PC-3 (cell line): ENCODE results near the gene RFTN2. TPM values are rescaled to one million over a fixed set of nuclear protein-coding genes. Genes with fewer than 3 reads are reported as not detected.

ENCODE experiments used
- ATAC-seq: fragments of 200-7000 bp; cut with Tn5 transposase; 2 replicates; pipeline ENCODE4 v1.9.1; 2020; ENCODE audit warnings: mild to moderate bottlenecking, moderate library complexity
- BruUV-seq: library from RNA; stranded (reverse); fragments of 400-500 nt; replicated peaks from 2 replicates; lab custom pipeline; 2021; lab: Mats Ljungman, UMichigan
- CTCF ChIA-PET: fragments of 300-600 bp; sonication (Branson Sonifier 250); formaldehyde crosslinking; loops from one replicate; lab custom pipeline; 2022; ENCODE audit warnings: antibody characterized with exemption; lab: Charles Lee
- POLR2A ChIA-PET: fragments of 300-600 bp; sonication (Branson Sonifier 250); formaldehyde crosslinking; loops from one replicate; lab custom pipeline; 2022; ENCODE audit warnings: antibody characterized with exemption; ENCODE audit not compliant: unreplicated experiment; lab: Charles Lee
- DNase-seq: peaks from one replicate; pipeline ENCODE4 v3.0.0-alpha.2; 2015
- H2AFZ ChIP-seq: fragments of 300-600 bp; sonication (generic); 2 replicates; pipeline ENCODE4 v1.6.0; 2016; ENCODE audit warnings: antibody characterized with exemption, low read length
- H3F3A ChIP-seq: fragments of 300-600 bp; sonication (generic); one replicate; pipeline ENCODE4 v1.6.0; 2017; ENCODE audit warnings: antibody characterized with exemption, low read length, control low read depth, mild to moderate bottlenecking; ENCODE audit not compliant: unreplicated experiment
- H3K27ac ChIP-seq: fragments of 300-600 bp; sonication (generic); 2 replicates; pipeline ENCODE4 v1.5.1; 2016; ENCODE audit warnings: mild to moderate bottlenecking, low read length
- H3K27me3 ChIP-seq: fragments of 300-600 bp; sonication (generic); 2 replicates; pipeline ENCODE4 v1.6.1; 2016; ENCODE audit warnings: low read length, mixed read lengths
- H3K36me3 ChIP-seq: fragments of 300-600 bp; sonication (generic); 2 replicates; pipeline ENCODE4 v1.6.1; 2016; ENCODE audit warnings: low read depth, mixed run types, low read length, mixed read lengths
- H3K4me1 ChIP-seq: fragments of 300-600 bp; sonication (generic); 2 replicates; pipeline ENCODE4 v1.5.1; 2016; ENCODE audit warnings: low read length; ENCODE audit not compliant: insufficient read depth
- H3K4me2 ChIP-seq: fragments of 300-600 bp; sonication (generic); 2 replicates; pipeline ENCODE4 v1.6.0; 2016; ENCODE audit warnings: low read length
- H3K4me3 ChIP-seq: fragments of 300-600 bp; sonication (generic); 2 replicates; pipeline ENCODE4 v1.5.1; 2016; ENCODE audit warnings: mild to moderate bottlenecking, low read length, mixed read lengths
- H3K79me2 ChIP-seq: fragments of 300-600 bp; sonication (generic); 2 replicates; pipeline ENCODE4 v1.6.1; 2017; ENCODE audit warnings: low read length, mixed read lengths
- H3K9ac ChIP-seq: fragments of 300-600 bp; sonication (generic); 2 replicates; pipeline ENCODE4 v1.6.0; 2016; ENCODE audit warnings: mild to moderate bottlenecking, low read length
- H3K9me2 ChIP-seq: fragments of 300-600 bp; sonication (generic); replicated peaks from 2 replicates; pipeline ENCODE4 v1.6.1; 2016; ENCODE audit warnings: mixed run types, low read length, mixed read lengths
- H3K9me3 ChIP-seq: fragments of 300-600 bp; sonication (generic); 2 replicates; pipeline ENCODE4 v1.6.1; 2016; ENCODE audit warnings: low read length, mixed read lengths
- H4K20me1 ChIP-seq: fragments of 300-600 bp; sonication (generic); 2 replicates; pipeline ENCODE4 v1.6.1; 2016; ENCODE audit warnings: low read length, mixed read lengths
- EZH2 ChIP-seq: fragments of 300-600 bp; sonication (generic); IDR thresholded peaks from one replicate; pipeline ENCODE4 v1.6.1; 2017; ENCODE audit warnings: antibody characterized with exemption, mild to moderate bottlenecking, low read length; ENCODE audit not compliant: unreplicated experiment
- EZH2phosphoT487 ChIP-seq: fragments of 300-600 bp; sonication (generic); IDR thresholded peaks from 2 replicates; pipeline ENCODE4 v1.6.1; 2018; ENCODE audit warnings: mild to moderate bottlenecking, antibody characterized with exemption, low read length, borderline replicate concordance
- intact Hi-C: fragments of 100-400 bp; cut with micrococcal nuclease; formaldehyde crosslinking; loops from 2 replicates; pipeline ENCODE4 v1.9.0; 2023
- total RNA-seq: library from RNA; depleted of rRNA; stranded (reverse); fragments of >200 nt; gene quantifications from 2 replicates; pipeline ENCODE4 v1.2.3, GENCODE V29; 2014
- TF ChIP-seq, protein P1 (sequence below): fragments of 300-600 bp; sonication (generic); conservative IDR thresholded peaks from 2 replicates; pipeline ENCODE4 v1.5.1; 2017; ENCODE audit warnings: antibody characterized with exemption, low read depth, mild to moderate bottlenecking, low read length

RFTN2 gene
- total RNA-seq, 1 experiment from 2014 or later: 0.07 TPM

DNA sequence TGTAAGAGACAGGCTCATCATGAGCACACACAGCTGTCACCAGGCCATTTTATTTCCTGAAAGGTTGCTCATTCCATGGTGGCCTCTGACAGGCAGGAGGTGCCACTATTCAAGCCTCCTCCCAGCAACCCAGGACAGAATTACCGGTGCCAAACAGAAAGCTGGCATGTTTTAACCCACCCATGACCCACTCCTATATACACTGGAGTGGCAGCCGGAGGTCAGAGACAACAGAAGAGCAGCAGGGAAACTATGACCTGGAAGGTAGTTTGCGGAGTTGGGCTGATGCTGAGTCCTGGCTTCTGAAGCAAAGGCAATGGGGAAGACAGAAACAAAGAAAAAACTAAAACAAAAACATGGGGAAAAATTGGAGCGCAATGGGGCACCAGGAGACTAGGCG is 2.3 kb downstream of the RFTN2 start:
- Histone ChIP-seq H2AFZ (no peak overlapping the region), H3K36me3 (no peaks in the 10 kb centered on the region), H3K9ac (no peak overlapping the region), H3K9me2 (no peaks in the 10 kb centered on the region), H3F3A (no peaks in the 10 kb centered on the region), H3K4me3 (no peak overlapping the region), H3K4me2 (no peak overlapping the region), H3K27ac (no peak overlapping the region), H3K79me2 (no peaks in the 10 kb centered on the region), H3K4me1 (peaks cover 6% of the 10 kb centered on the region), H3K27me3 (no peaks in the 10 kb centered on the region), H4K20me1 (no peaks in the 10 kb centered on the region), H3K9me3 (no peaks in the 10 kb centered on the region)
- no peak for ATAC-seq
- no peak for TF ChIP-seq EZH2phosphoT487
- TF ChIP-seq, protein P1, sequence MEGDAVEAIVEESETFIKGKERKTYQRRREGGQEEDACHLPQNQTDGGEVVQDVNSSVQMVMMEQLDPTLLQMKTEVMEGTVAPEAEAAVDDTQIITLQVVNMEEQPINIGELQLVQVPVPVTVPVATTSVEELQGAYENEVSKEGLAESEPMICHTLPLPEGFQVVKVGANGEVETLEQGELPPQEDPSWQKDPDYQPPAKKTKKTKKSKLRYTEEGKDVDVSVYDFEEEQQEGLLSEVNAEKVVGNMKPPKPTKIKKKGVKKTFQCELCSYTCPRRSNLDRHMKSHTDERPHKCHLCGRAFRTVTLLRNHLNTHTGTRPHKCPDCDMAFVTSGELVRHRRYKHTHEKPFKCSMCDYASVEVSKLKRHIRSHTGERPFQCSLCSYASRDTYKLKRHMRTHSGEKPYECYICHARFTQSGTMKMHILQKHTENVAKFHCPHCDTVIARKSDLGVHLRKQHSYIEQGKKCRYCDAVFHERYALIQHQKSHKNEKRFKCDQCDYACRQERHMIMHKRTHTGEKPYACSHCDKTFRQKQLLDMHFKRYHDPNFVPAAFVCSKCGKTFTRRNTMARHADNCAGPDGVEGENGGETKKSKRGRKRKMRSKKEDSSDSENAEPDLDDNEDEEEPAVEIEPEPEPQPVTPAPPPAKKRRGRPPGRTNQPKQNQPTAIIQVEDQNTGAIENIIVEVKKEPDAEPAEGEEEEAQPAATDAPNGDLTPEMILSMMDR: no peak
- no peak for TF ChIP-seq EZH2
- ChIA-PET POLR2A (no interaction called here), CTCF (no interaction called here)
- intact Hi-C loops: no loop called here
- no TSS peak for BruUV-seq
- no peak for DNase-seq

DNA sequence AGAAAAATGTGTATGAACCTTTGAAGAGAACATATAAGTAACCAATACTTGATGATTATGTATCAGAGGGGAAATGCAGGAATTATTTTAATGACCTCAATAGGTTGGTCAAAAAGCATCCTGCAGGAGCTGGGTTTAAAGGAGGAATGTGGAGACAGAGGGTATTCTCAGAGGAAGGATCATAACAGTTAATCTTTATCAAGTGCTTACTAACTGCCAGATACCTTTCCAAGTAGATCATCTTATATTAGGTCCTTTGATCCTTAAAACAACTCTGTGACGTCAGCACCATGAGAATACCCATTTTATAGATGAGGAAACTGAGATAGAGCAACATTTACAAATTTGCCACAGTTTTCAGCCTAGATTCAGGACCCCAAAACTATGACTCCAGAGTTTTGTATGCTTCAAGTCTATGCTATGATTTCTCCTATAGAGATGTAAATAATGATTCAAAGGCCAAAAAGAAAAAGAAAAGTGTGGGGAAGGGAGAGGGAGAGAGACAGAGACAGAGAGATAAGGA is 3.0 kb downstream of the RFTN2 start:
- no peaks in the 10 kb centered on the region for H3K36me3 ChIP-seq
- peaks cover 3% of the 10 kb centered on the region for H3K4me1 ChIP-seq
- H3K27me3 ChIP-seq: no peaks in the 10 kb centered on the region
- H3K4me3 ChIP-seq: no peak overlapping the region
- no peak overlapping the region for H3K4me2 ChIP-seq
- intact Hi-C loops: no loop called here
- POLR2A ChIA-PET: no interaction called here
- H4K20me1 ChIP-seq: no peaks in the 10 kb centered on the region
- TF ChIP-seq, protein P1: no peak
- no peak for TF ChIP-seq EZH2
- TF ChIP-seq EZH2phosphoT487: no peak
- no peak for ATAC-seq
- no TSS peak for BruUV-seq
- H3K9me2 ChIP-seq: no peaks in the 10 kb centered on the region
- no peak overlapping the region for H2AFZ ChIP-seq
- no peak overlapping the region for H3K27ac ChIP-seq
- H3K79me2 ChIP-seq: no peaks in the 10 kb centered on the region
- no peaks in the 10 kb centered on the region for H3K9me3 ChIP-seq
- no peak overlapping the region for H3K9ac ChIP-seq
- H3F3A ChIP-seq: no peaks in the 10 kb centered on the region
- CTCF ChIA-PET: no interaction called here
- DNase-seq: no peak

DNA sequence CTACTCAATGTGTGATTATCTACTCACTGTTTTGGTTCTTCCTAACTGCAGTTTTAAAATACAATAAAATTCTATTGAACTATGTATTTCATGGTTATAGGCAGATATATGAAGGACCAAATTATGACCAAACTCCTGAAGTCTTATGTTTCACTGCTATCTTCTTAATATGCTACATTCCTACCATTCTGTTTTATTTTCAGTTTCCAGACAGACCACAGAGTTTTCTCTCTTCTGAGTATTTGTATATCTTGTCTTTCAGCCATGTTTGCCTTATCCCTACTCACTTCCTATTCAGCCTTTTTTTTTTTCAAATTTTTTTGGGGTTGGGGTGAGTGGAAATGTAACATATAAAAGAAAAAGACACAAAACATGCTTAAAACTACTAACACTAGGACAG is 6.3 kb downstream of the RFTN2 start:
- no peak overlapping the region for H2AFZ ChIP-seq
- no peaks in the 10 kb centered on the region for H3K79me2 ChIP-seq
- H3K9me2 ChIP-seq: no peaks in the 10 kb centered on the region
- BruUV-seq: no TSS peak
- H3K4me3 ChIP-seq: no peak overlapping the region
- ChIA-PET CTCF (no interaction called here), POLR2A (no interaction called here)
- no peak for ATAC-seq
- H3K9ac ChIP-seq: no peak overlapping the region
- no peaks in the 10 kb centered on the region for H3K9me3 ChIP-seq
- no peaks in the 10 kb centered on the region for H3F3A ChIP-seq
- no peaks in the 10 kb centered on the region for H4K20me1 ChIP-seq
- no peaks in the 10 kb centered on the region for H3K36me3 ChIP-seq
- no peak overlapping the region for H3K4me2 ChIP-seq
- H3K4me1 ChIP-seq: no peaks in the 10 kb centered on the region
- H3K27me3 ChIP-seq: no peaks in the 10 kb centered on the region
- no peak overlapping the region for H3K27ac ChIP-seq
- intact Hi-C loops: no loop called here
- TF ChIP-seq EZH2 (no peak), EZH2phosphoT487 (no peak)
- TF ChIP-seq, protein P1: no peak
- no peak for DNase-seq
